ENCODE data around the gene ANKRD11.

DNA sequence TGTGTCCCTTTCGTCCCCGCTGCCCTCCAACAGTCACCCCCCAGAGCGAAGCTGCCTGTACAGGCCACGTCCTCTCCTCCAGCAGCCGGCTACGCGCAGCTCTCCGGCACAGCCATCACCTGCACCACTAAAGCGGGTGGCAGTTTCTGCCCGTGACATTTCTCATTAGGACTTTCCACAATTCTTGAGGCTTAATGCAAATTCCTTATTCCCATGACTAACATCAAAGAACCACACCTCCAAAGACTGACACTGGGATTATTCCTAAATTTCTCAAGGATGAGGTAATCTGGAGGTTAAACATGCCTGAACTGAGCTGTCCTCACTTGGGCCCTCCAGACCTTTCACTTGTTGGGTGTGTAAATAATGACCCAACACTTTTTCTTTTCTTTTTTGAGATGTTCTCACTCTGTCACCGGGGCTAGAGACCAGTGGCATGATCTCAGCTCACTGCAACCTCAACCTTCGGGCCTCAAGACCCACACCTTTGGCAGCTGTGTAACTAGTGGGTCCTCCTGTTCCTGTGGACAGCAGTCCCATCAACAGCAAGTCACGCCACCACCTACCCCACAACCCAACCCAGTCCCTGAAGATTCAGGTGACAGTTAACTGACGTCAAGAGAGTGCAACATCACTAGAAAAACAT, 11.7 kb downstream of the ANKRD11 start:
- TF ChIP-seq SIN3A (IDR thresholded peaks at IDR 0.05; ENCODE audit: borderline replicate concordance, insufficient read depth, low read length) (no peak), TAF1 (IDR thresholded peaks at IDR 0.05; ENCODE audit: borderline replicate concordance, insufficient read depth, low read length) (no peak), POLR2AphosphoS5 (IDR thresholded peaks at IDR 0.05; ENCODE audit: low read depth, low read length) (no peak)
- TF ChIP-seq, protein P1, sequence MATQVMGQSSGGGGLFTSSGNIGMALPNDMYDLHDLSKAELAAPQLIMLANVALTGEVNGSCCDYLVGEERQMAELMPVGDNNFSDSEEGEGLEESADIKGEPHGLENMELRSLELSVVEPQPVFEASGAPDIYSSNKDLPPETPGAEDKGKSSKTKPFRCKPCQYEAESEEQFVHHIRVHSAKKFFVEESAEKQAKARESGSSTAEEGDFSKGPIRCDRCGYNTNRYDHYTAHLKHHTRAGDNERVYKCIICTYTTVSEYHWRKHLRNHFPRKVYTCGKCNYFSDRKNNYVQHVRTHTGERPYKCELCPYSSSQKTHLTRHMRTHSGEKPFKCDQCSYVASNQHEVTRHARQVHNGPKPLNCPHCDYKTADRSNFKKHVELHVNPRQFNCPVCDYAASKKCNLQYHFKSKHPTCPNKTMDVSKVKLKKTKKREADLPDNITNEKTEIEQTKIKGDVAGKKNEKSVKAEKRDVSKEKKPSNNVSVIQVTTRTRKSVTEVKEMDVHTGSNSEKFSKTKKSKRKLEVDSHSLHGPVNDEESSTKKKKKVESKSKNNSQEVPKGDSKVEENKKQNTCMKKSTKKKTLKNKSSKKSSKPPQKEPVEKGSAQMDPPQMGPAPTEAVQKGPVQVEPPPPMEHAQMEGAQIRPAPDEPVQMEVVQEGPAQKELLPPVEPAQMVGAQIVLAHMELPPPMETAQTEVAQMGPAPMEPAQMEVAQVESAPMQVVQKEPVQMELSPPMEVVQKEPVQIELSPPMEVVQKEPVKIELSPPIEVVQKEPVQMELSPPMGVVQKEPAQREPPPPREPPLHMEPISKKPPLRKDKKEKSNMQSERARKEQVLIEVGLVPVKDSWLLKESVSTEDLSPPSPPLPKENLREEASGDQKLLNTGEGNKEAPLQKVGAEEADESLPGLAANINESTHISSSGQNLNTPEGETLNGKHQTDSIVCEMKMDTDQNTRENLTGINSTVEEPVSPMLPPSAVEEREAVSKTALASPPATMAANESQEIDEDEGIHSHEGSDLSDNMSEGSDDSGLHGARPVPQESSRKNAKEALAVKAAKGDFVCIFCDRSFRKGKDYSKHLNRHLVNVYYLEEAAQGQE (IDR thresholded peaks at IDR 0.05; ENCODE audit: insufficient read depth in 1 of 2, low read depth in 2 of 2, low read length in 2 of 2) = no peak
